22Rv1 (cell line): ENCODE data around the gene NTN1.

Experiments used
- H3K27ac ChIP-seq: fragments of 450-650 bp; 2 replicates; pipeline ENCODE4 v1.5.1; 2017
- CTCF ChIP-seq: fragments of 450-650 bp; IDR thresholded peaks from 2 replicates; pipeline ENCODE4 v1.5.1; 2017; ENCODE audit warnings: mild to moderate bottlenecking
- ZFX ChIP-seq: fragments of 450-650 bp; IDR thresholded peaks from 2 replicates; pipeline ENCODE4 v1.6.1; 2017; ENCODE audit warnings: antibody characterized with exemption, borderline replicate concordance

Gene NTN1

GRCh38 chr17:9247401-9247938 is 226.2 kb downstream of the NTN1 start:
- no peak overlapping the region for H3K27ac ChIP-seq
- TF ChIP-seq ZFX (no peak), CTCF (no peak)

- TF ChIP-seq CTCF (no peak), ZFX (no peak)
- no peak overlapping the region for H3K27ac ChIP-seq
These were observed 228.1 kb downstream of the NTN1 start for GRCh38 chr17:9249245-9249953.

- TF ChIP-seq ZFX (no peak), CTCF (no peak)
- H3K27ac ChIP-seq, result no peak overlapping the region
These were observed 230.0 kb downstream of the NTN1 start for GRCh38 chr17:9251273-9251672.

- no peak overlapping the region for H3K27ac ChIP-seq
- TF ChIP-seq CTCF, result no peak
- TF ChIP-seq ZFX, result no peak
These were observed 232.0 kb downstream of the NTN1 start for GRCh38 chr17:9253308-9253707.

- TF ChIP-seq CTCF, result no peak
These were observed 233.5 kb downstream of the NTN1 start for GRCh38 chr17:9254841-9255240.

GRCh38 chr17:9255833-9256232 is 234.5 kb downstream of the NTN1 start:
- no peak overlapping the region for H3K27ac ChIP-seq
- TF ChIP-seq ZFX (no peak), CTCF (no peak)

More at GRCh38 chr17:9254841-9255240, 233.5 kb downstream of the NTN1 start:
- no peak overlapping the region for H3K27ac ChIP-seq

- no peak overlapping the region for H3K27ac ChIP-seq
- TF ChIP-seq ZFX, result no peak
- TF ChIP-seq CTCF, result no peak
These were observed 235.0 kb downstream of the NTN1 start for GRCh38 chr17:9256361-9256750.
